ENCODE results near the gene SMIM13.

The SMIM13 gene

GRCh38 chr6:11123978-11124377 lies 30.3 kb downstream of the SMIM13 start:
- DNase-seq: no peak

GRCh38 chr6:11126876-11127275 lies 33.2 kb downstream of the SMIM13 start:
- DNase-seq: no peak

GRCh38 chr6:11128608-11129007 lies 35.0 kb downstream of the SMIM13 start:
- no peak for DNase-seq

- DNase-seq: no peak
These were observed 36.4 kb downstream of the SMIM13 start for GRCh38 chr6:11129908-11130565.

- no peak for DNase-seq
These were observed 37.0 kb downstream of the SMIM13 start for GRCh38 chr6:11130605-11131004.

- no peak for DNase-seq
These were observed 38.7 kb downstream of the SMIM13 start for GRCh38 chr6:11132194-11132888.

GRCh38 chr6:11133281-11133680 lies 39.6 kb downstream of the SMIM13 start:
- DNase-seq: no peak

GRCh38 chr6:11136809-11137208 lies 43.2 kb downstream of the SMIM13 start:
- DNase-seq: no peak

- DNase-seq: no peak
These were observed 45.7 kb downstream of the SMIM13 start for GRCh38 chr6:11139051-11139960.

GRCh38 chr6:11140056-11140455 lies 46.4 kb downstream of the SMIM13 start:
- DNase-seq: no peak

- DNase-seq: no peak
These were observed 47.7 kb downstream of the SMIM13 start for GRCh38 chr6:11141295-11141694.

GRCh38 chr6:11142296-11143027 lies 48.8 kb downstream of the SMIM13 start:
- no peak for DNase-seq

GRCh38 chr6:11143394-11144371 lies 50.0 kb downstream of the SMIM13 start:
- DNase-seq: no peak

GRCh38 chr6:11144393-11144851 lies 50.8 kb downstream of the SMIM13 start:
- DNase-seq: peak; percentile 82

- no peak for DNase-seq
These were observed 52.6 kb downstream of the SMIM13 start for GRCh38 chr6:11146117-11146826.

- no peak for DNase-seq
These were observed 55.9 kb downstream of the SMIM13 start for GRCh38 chr6:11149551-11149950.

GRCh38 chr6:11151488-11151887 lies 57.9 kb downstream of the SMIM13 start:
- no peak for DNase-seq

- no peak for DNase-seq
These were observed 58.9 kb downstream of the SMIM13 start for GRCh38 chr6:11152581-11152980.

GRCh38 chr6:11153447-11153846 lies 59.8 kb downstream of the SMIM13 start:
- DNase-seq: no peak

- no peak for DNase-seq
These were observed 62.0 kb downstream of the SMIM13 start for GRCh38 chr6:11155589-11155988.

- DNase-seq: no peak
These were observed 66.6 kb downstream of the SMIM13 start for GRCh38 chr6:11160199-11160598.

Data from RPMI8226 (cell line).